Measurements from ENCODE around the gene SLC19A1.

- TF ChIP-seq CTCF (IDR thresholded peaks at IDR 0.05; ENCODE audit: low read length) (no peak), EZH2 (optimal IDR thresholded peaks at IDR 0.05; ENCODE audit: low read depth, low read length) (no peak), EZH2phosphoT487 (IDR thresholded peaks at IDR 0.05; ENCODE audit: low read length) (no peak)
Measured at GRCh38 chr21:45491623-45492022, 50.6 kb downstream of the SLC19A1 start.

Measured in MM.1S (cell line).